Astrocyte (in vitro differentiated cells and primary cell): ENCODE results near the gene YBX1. TPM values are rescaled to one million over a fixed set of nuclear protein-coding genes. Genes with fewer than 3 reads are reported as not detected.

Experiments
- DNase-seq: peaks from one replicate; pipeline ENCODE4 v3.0.0-alpha.2; 2010; ENCODE audit warnings: low read depth
- FAIRE-seq: peaks from 2 replicates; lab custom pipeline; 2011; peaks lifted over from hg19 to GRCh38; lab: Jason Lieb, UNC
- H2AFZ ChIP-seq: 2 replicates; pipeline ENCODE4 v1.6.0; 2012; ENCODE audit warnings: low read depth, low read length, inconsistent platforms
- H3K27ac ChIP-seq: 2 replicates; pipeline ENCODE4 v1.5.1; 2011; ENCODE audit warnings: low read depth, low read length, inconsistent platforms
- H3K27me3 ChIP-seq: 2 replicates; pipeline ENCODE4 v1.6.0; 2011; ENCODE audit warnings: low read length, inconsistent platforms; ENCODE audit not compliant: insufficient read depth
- H3K36me3 ChIP-seq: 2 replicates; pipeline ENCODE4 v1.5.1; 2011; ENCODE audit warnings: low read length, inconsistent platforms; ENCODE audit not compliant: insufficient read depth
- H3K4me1 ChIP-seq: 2 replicates; pipeline ENCODE4 v1.5.1; 2011; ENCODE audit warnings: low read length, inconsistent platforms; ENCODE audit not compliant: insufficient read depth
- H3K4me2 ChIP-seq: 2 replicates; pipeline ENCODE4 v1.6.0; 2012; ENCODE audit warnings: low read length, inconsistent platforms
- H3K4me3 ChIP-seq: 2 replicates; pipeline ENCODE4 v1.5.1; 2011; ENCODE audit warnings: low read depth, mild to moderate bottlenecking, low read length, inconsistent platforms; ENCODE audit not compliant: insufficient read depth
- H3K79me2 ChIP-seq: 2 replicates; pipeline ENCODE4 v1.6.0; 2012; ENCODE audit warnings: mild to moderate bottlenecking, low read length, inconsistent platforms; ENCODE audit not compliant: insufficient read depth
- H3K9ac ChIP-seq: 2 replicates; pipeline ENCODE4 v1.6.0; 2012; ENCODE audit warnings: mild to moderate bottlenecking, low read length, inconsistent platforms
- H3K9me3 ChIP-seq: 2 replicates; pipeline ENCODE4 v1.5.1; 2012; ENCODE audit warnings: low read depth, mild to moderate bottlenecking, low read length, inconsistent platforms; ENCODE audit not compliant: insufficient read depth
- H4K20me1 ChIP-seq: 2 replicates; pipeline ENCODE4 v1.6.0; 2012; ENCODE audit warnings: low read length, inconsistent platforms; ENCODE audit not compliant: insufficient read depth
- H3K27ac Mint-ChIP-seq: one replicate; pipeline ENCODE4 v1.8.0; 2021; ENCODE audit warnings: mild to moderate bottlenecking, mixed read lengths; ENCODE audit not compliant: unreplicated experiment
- H3K27me3 Mint-ChIP-seq: one replicate; pipeline ENCODE4 v1.8.0; 2021; ENCODE audit warnings: low read depth, mixed read lengths; ENCODE audit not compliant: unreplicated experiment
- H3K36me3 Mint-ChIP-seq: one replicate; pipeline ENCODE4 v1.8.0; 2021; ENCODE audit warnings: low read depth, mixed read lengths; ENCODE audit not compliant: unreplicated experiment
- H3K4me1 Mint-ChIP-seq: one replicate; pipeline ENCODE4 v1.8.0; 2021; ENCODE audit warnings: low read depth, mixed read lengths; ENCODE audit not compliant: unreplicated experiment
- H3K4me3 Mint-ChIP-seq: one replicate; pipeline ENCODE4 v1.8.0; 2021; ENCODE audit warnings: mild to moderate bottlenecking, moderate library complexity, mixed read lengths; ENCODE audit not compliant: unreplicated experiment
- H3K9me3 Mint-ChIP-seq: one replicate; pipeline ENCODE4 v1.8.0; 2021; ENCODE audit warnings: mild to moderate bottlenecking, mixed read lengths; ENCODE audit not compliant: unreplicated experiment
- CTCF ChIP-seq: IDR thresholded peaks from 2 replicates; pipeline ENCODE4 v1.5.1; 2011; ENCODE audit warnings: low read depth, mild to moderate bottlenecking, inconsistent platforms, low read length, moderate library complexity; ENCODE audit not compliant: insufficient read depth
- EZH2 ChIP-seq: IDR thresholded peaks from 2 replicates; pipeline ENCODE4 v1.6.1; 2012; ENCODE audit warnings: mild to moderate bottlenecking, low read length, inconsistent platforms; ENCODE audit not compliant: insufficient read depth
- total RNA-seq: library from RNA; stranded (reverse); gene quantifications from 2 replicates; pipeline ENCODE4 v1.2.1, GENCODE V29; 2021

YBX1 gene
- total RNA-seq, 1 donor from 2014 or later, result 872 TPM

GRCh38 chr1:42746436-42747105 lies 64.4 kb downstream of the YBX1 start:
- Mint-ChIP-seq H3K36me3 (peaks cover 37% of the 10 kb centered on the region), H3K9me3 (peaks cover 2% of the 10 kb centered on the region), H3K4me1 (no peaks in the 10 kb centered on the region), H3K27me3 (no peaks in the 10 kb centered on the region), H3K4me3 (no peak overlapping the region), H3K27ac (no peak overlapping the region)
- H3K4me1 ChIP-seq, result no peaks in the 10 kb centered on the region
- peaks cover 23% of the 10 kb centered on the region for H3K36me3 ChIP-seq
- no peak overlapping the region for H3K27ac ChIP-seq
- DNase-seq (no peak), FAIRE-seq (no peak)
- H3K4me2 ChIP-seq, result no peak overlapping the region
- no peak overlapping the region for H3K9ac ChIP-seq
- H2AFZ ChIP-seq, result no peak overlapping the region
- H3K4me3 ChIP-seq, result no peak overlapping the region
- H3K79me2 ChIP-seq, result no peaks in the 10 kb centered on the region
- H3K27me3 ChIP-seq, result no peaks in the 10 kb centered on the region
- H4K20me1 ChIP-seq, result peaks cover 54% of the 10 kb centered on the region
- TF ChIP-seq EZH2 (no peak), CTCF (no peak)
- H3K9me3 ChIP-seq, result no peaks in the 10 kb centered on the region

GRCh38 chr1:42747125-42747524 lies 64.9 kb downstream of the YBX1 start:
- Mint-ChIP-seq H3K9me3 (peaks cover 2% of the 10 kb centered on the region), H3K4me3 (no peak overlapping the region), H3K27ac (no peak overlapping the region), H3K4me1 (no peaks in the 10 kb centered on the region), H3K36me3 (peaks cover 42% of the 10 kb centered on the region), H3K27me3 (no peaks in the 10 kb centered on the region)
- no peaks in the 10 kb centered on the region for H3K27me3 ChIP-seq
- H3K9ac ChIP-seq, result no peak overlapping the region
- peak; percentile 32 for TF ChIP-seq CTCF
- TF ChIP-seq EZH2, result no peak
- no peaks in the 10 kb centered on the region for H3K4me1 ChIP-seq
- no peak overlapping the region for H3K4me3 ChIP-seq
- H3K9me3 ChIP-seq, result no peaks in the 10 kb centered on the region
- peaks cover 59% of the 10 kb centered on the region for H4K20me1 ChIP-seq
- DNase-seq (no peak), FAIRE-seq (no peak)
- no peaks in the 10 kb centered on the region for H3K79me2 ChIP-seq
- H2AFZ ChIP-seq, result no peak overlapping the region
- H3K4me2 ChIP-seq, result no peak overlapping the region
- H3K27ac ChIP-seq, result no peak overlapping the region
- H3K36me3 ChIP-seq, result peaks cover 27% of the 10 kb centered on the region

GRCh38 chr1:42748021-42748420 lies 65.8 kb downstream of the YBX1 start:
- peaks cover 68% of the 10 kb centered on the region for H4K20me1 ChIP-seq
- no peak overlapping the region for H3K9ac ChIP-seq
- FAIRE-seq (no peak), DNase-seq (no peak)
- peaks cover 2% of the 10 kb centered on the region for H3K9me3 Mint-ChIP-seq
- H3K36me3 ChIP-seq, result peaks cover 36% of the 10 kb centered on the region
- no peaks in the 10 kb centered on the region for H3K4me1 Mint-ChIP-seq
- no peaks in the 10 kb centered on the region for H3K27me3 Mint-ChIP-seq
- H3K27me3 ChIP-seq, result no peaks in the 10 kb centered on the region
- no peaks in the 10 kb centered on the region for H3K4me1 ChIP-seq
- no peak overlapping the region for H3K4me3 Mint-ChIP-seq
- H3K79me2 ChIP-seq, result no peaks in the 10 kb centered on the region
- no peak overlapping the region for H3K27ac ChIP-seq
- H2AFZ ChIP-seq, result no peak overlapping the region
- TF ChIP-seq CTCF, result no peak
- no peak for TF ChIP-seq EZH2
- H3K9me3 ChIP-seq, result no peaks in the 10 kb centered on the region
- no peak overlapping the region for H3K4me2 ChIP-seq
- peaks cover 49% of the 10 kb centered on the region for H3K36me3 Mint-ChIP-seq
- no peak overlapping the region for H3K4me3 ChIP-seq
- no peak overlapping the region for H3K27ac Mint-ChIP-seq
